ENCODE results near the gene ZNF846.

- TF ChIP-seq, protein P1, sequence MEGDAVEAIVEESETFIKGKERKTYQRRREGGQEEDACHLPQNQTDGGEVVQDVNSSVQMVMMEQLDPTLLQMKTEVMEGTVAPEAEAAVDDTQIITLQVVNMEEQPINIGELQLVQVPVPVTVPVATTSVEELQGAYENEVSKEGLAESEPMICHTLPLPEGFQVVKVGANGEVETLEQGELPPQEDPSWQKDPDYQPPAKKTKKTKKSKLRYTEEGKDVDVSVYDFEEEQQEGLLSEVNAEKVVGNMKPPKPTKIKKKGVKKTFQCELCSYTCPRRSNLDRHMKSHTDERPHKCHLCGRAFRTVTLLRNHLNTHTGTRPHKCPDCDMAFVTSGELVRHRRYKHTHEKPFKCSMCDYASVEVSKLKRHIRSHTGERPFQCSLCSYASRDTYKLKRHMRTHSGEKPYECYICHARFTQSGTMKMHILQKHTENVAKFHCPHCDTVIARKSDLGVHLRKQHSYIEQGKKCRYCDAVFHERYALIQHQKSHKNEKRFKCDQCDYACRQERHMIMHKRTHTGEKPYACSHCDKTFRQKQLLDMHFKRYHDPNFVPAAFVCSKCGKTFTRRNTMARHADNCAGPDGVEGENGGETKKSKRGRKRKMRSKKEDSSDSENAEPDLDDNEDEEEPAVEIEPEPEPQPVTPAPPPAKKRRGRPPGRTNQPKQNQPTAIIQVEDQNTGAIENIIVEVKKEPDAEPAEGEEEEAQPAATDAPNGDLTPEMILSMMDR (conservative IDR thresholded peaks at IDR 0.05; ENCODE audit: low read depth, low read length) = no peak
- TF ChIP-seq POLR2A (IDR thresholded peaks at IDR 0.05; ENCODE audit: low read depth, low read length) (peak; percentile 64; the same call in 1 of the 2 replicates), CEBPB (IDR thresholded peaks at IDR 0.05; ENCODE audit: low read depth, low read length) (no peak), BHLHE40 (IDR thresholded peaks at IDR 0.05; ENCODE audit: low read depth, low read length) (no peak)
- TF ChIP-seq, protein P2, sequence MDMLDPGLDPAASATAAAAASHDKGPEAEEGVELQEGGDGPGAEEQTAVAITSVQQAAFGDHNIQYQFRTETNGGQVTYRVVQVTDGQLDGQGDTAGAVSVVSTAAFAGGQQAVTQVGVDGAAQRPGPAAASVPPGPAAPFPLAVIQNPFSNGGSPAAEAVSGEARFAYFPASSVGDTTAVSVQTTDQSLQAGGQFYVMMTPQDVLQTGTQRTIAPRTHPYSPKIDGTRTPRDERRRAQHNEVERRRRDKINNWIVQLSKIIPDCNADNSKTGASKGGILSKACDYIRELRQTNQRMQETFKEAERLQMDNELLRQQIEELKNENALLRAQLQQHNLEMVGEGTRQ (IDR thresholded peaks at IDR 0.05; ENCODE audit: low read depth, low read length) = no peak
- TF ChIP-seq, protein P3, sequence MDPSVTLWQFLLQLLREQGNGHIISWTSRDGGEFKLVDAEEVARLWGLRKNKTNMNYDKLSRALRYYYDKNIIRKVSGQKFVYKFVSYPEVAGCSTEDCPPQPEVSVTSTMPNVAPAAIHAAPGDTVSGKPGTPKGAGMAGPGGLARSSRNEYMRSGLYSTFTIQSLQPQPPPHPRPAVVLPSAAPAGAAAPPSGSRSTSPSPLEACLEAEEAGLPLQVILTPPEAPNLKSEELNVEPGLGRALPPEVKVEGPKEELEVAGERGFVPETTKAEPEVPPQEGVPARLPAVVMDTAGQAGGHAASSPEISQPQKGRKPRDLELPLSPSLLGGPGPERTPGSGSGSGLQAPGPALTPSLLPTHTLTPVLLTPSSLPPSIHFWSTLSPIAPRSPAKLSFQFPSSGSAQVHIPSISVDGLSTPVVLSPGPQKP (IDR thresholded peaks at IDR 0.05; ENCODE audit: borderline replicate concordance, low read depth, low read length) = no peak
Observed at GRCh38 chr19:9785367-9786331, 17.1 kb upstream of the ZNF846 start.
